Common myeloid progenitor, CD34-positive (primary cell): ENCODE data around the gene RYR2.
A peak's percentile ranks its signal among the peaks of the same experiment; 100 is the strongest.

Source experiments
- CTCF ChIA-PET: fragments of 350-600 bp; sonication (Branson Sonifier 250); formaldehyde crosslinking; loops from one replicate; lab custom pipeline; 2021; ENCODE audit warnings: antibody characterized with exemption; lab: Charles Lee
- POLR2A ChIA-PET: fragments of 350-600 bp; sonication (Branson Sonifier 250); formaldehyde crosslinking; loops from one replicate; lab custom pipeline; 2021; ENCODE audit warnings: antibody characterized with exemption; lab: Charles Lee
- DNase-seq, 3 donors: peaks; one replicate each; pipeline versions ENCODE4 v3.0.0 to v3.0.0-alpha.2; 2013
- H3K27ac ChIP-seq, 2 experiments: 1 replicate in 1 of 2; 2 replicates in 1 of 2; pipeline ENCODE4 v1.7.0; 2013; ENCODE audit warnings: inconsistent platforms in 2 of 2, low read length in 2 of 2, mild to moderate bottlenecking in 2 of 2, low read depth in 1 of 2, moderate library complexity in 1 of 2; ENCODE audit not compliant: severe bottlenecking in 2 of 2, insufficient read depth in 1 of 2, poor library complexity in 1 of 2
- H3K27me3 ChIP-seq, 5 experiments: replicated peaks in 2 of 5; 1 replicate in 3 of 5; 2 replicates in 2 of 5; pipeline versions ENCODE4 v1.6.1 to v1.7.0; 2013; ENCODE audit warnings: low read length in 4 of 5, mild to moderate bottlenecking in 2 of 5, moderate library complexity in 2 of 5, inconsistent platforms in 1 of 5; ENCODE audit not compliant: insufficient read depth in 5 of 5, control insufficient read depth in 4 of 5
- H3K36me3 ChIP-seq, 4 experiments: 1 replicate in 2 of 4; 2 replicates in 2 of 4; pipeline versions ENCODE4 v1.6.1 to v1.7.0; 2013; ENCODE audit warnings: low read length in 3 of 4, control low read depth in 1 of 4, mild to moderate bottlenecking in 1 of 4; ENCODE audit not compliant: control insufficient read depth in 4 of 4, insufficient read depth in 4 of 4
- H3K4me1 ChIP-seq, 4 experiments: 1 replicate in 3 of 4; 2 replicates in 1 of 4; pipeline versions ENCODE4 v1.6.1 to v1.7.1; 2013; ENCODE audit warnings: low read length in 3 of 4, mild to moderate bottlenecking in 3 of 4, control low read depth in 1 of 4, inconsistent platforms in 1 of 4, moderate library complexity in 1 of 4; ENCODE audit not compliant: control insufficient read depth in 4 of 4, insufficient read depth in 4 of 4; ENCODE audit errors: control extremely low read depth in 1 of 4
- H3K4me3 ChIP-seq, 7 experiments: 1 replicate in 4 of 7; 2 replicates in 3 of 7; pipeline versions ENCODE4 v1.5.1 to v1.7.0; 2013; ENCODE audit warnings: mild to moderate bottlenecking in 7 of 7, low read length in 6 of 7, moderate library complexity in 6 of 7, inconsistent platforms in 2 of 7, low read depth in 2 of 7, control low read depth in 1 of 7; ENCODE audit not compliant: insufficient read depth in 4 of 7, control insufficient read depth in 1 of 7; ENCODE audit errors: extremely low read depth in 1 of 7
- H3K9me3 ChIP-seq, 5 experiments: 1 replicate in 4 of 5; 2 replicates in 1 of 5; pipeline versions ENCODE4 v1.6.1 to v1.7.1; 2013; ENCODE audit warnings: low read length in 4 of 5, mild to moderate bottlenecking in 2 of 5, inconsistent platforms in 1 of 5, low read depth in 1 of 5, moderate library complexity in 1 of 5; ENCODE audit not compliant: control insufficient read depth in 4 of 5, insufficient read depth in 2 of 5; ENCODE audit errors: control extremely low read depth in 1 of 5
- WGBS: methylation state at CpG from one replicate; pipeline ENCODE4 v1.1.5; 2013; ENCODE audit not compliant: insufficient coverage; 5-methylcytosine and 5-hydroxymethylcytosine counted together

RYR2 gene

DNA sequence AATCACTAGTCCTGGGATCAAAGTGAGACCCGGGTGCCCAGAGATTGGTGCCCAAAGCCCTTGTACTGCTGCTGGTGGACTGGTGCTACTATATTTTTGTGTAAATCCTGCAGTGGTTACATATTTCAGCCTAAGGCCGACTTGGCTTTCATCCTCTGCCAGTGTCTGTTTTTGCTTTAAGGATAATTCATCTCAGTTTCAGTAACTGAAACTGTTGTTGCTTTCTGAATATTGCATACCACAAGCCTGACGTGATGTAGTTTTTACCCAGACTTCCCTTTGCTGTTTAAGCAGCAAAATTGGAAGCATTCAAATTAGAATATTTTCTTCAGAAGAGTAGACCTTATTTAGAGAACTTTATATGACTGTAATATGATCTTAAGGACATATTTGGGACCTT, 341.8 kb downstream of the RYR2 start:
- no peaks in the 10 kb centered on the region for H3K36me3 ChIP-seq
- no peaks in the 10 kb centered on the region for H3K4me1 ChIP-seq
- H3K4me3 ChIP-seq = no peak overlapping the region
- no peak overlapping the region for H3K27ac ChIP-seq
- H3K27me3 ChIP-seq = peaks cover 0 to 2% (median 0%) of the 10 kb centered on the region in 5 experiments
- POLR2A ChIA-PET = no interaction called here
- CTCF ChIA-PET = no interaction called here
- no peaks in the 10 kb centered on the region for H3K9me3 ChIP-seq
- 100% methylated on average over 2 of the region's 3 CpGs for WGBS
- no peak for DNase-seq

GRCh38 chr1:237384213-237384612, 342.2 kb downstream of the RYR2 start:
- ChIA-PET POLR2A (no interaction called here), CTCF (no interaction called here)

DNA sequence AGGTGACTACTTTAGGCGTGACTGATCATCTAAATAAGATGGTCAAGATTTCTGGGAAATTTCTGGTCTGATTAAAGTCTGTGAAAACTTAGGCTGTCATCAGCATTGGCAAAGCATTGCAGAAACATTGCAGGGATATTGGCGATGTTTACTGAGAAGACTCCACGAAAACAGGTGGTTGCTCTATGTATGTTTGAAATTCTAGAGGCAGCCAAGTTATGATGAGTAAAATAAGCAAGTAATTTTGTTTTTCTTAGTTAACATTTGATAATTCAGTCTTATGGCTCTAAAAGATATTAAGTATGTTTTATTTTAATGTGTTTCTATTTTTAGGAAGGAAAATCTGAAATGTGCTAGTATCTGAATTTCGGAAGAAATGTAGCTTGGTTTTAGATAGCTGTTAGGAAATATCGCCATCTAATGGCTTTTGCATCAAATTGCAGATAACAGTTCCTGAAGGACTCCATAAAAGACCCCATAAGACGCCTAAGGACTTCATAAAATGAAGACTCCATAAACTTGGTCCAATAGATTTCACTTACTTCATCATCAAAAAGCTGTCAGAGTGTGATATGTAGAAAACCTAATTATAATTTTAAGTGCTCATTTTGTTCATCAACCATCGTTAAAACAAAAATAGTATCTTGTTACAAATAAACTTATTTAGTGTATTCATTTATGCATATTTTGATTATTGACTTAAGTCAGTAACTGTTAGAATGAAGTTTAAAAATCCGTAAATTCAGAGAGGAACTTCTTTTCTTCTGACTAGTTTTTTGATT, 344.6 kb downstream of the RYR2 start:
- Histone ChIP-seq H3K27me3 (peaks cover 0 to 4% (median 0%) of the 10 kb centered on the region in 5 experiments), H3K4me3 (no peak overlapping the region), H3K27ac (no peak overlapping the region), H3K9me3 (no peaks in the 10 kb centered on the region), H3K36me3 (no peaks in the 10 kb centered on the region), H3K4me1 (no peaks in the 10 kb centered on the region)
- DNase-seq = peak; percentile 24 to 42 (median 36)
- ChIA-PET POLR2A (no interaction called here), CTCF (interaction anchor here (0.6 to 2.4 kb wide), 8 partner anchors 12 to 1287 kb away, joined by 3 to 9 read pairs (median 4); no protein-coding TSS in a partner anchor)
- WGBS = 100% methylated on average over 3 of the region's 8 CpGs

More at GRCh38 chr1:237384213-237384612, 342.2 kb downstream of the RYR2 start:
- H3K9me3 ChIP-seq = no peaks in the 10 kb centered on the region
- no peak for DNase-seq
- whole genome bisulfite sequencing = 100% methylated on average over 3 of the region's 6 CpGs
- no peak overlapping the region for H3K27ac ChIP-seq
- H3K36me3 ChIP-seq = no peaks in the 10 kb centered on the region
- no peaks in the 10 kb centered on the region for H3K4me1 ChIP-seq
- peaks cover 0 to 2% (median 0%) of the 10 kb centered on the region in 5 experiments for H3K27me3 ChIP-seq
- H3K4me3 ChIP-seq = no peak overlapping the region

DNA sequence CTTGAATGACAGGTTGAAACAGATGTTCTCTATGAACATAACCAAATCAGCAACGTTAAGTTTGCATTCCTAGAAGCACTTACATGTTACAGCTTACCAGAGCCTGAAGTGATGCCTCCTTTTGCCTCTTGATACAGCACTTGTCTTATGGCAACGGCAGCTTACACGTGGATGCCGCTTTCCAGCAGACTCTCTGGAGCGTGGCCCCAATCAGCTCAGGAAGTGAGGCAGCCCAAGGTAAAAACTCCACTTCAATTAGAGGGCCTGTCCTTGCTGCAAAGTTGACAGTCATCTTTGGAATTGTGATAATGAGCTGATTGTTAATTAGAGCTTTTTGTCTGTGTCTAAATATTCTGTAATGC, 345.1 kb downstream of the RYR2 start:
- H3K27ac ChIP-seq = no peak overlapping the region
- H3K36me3 ChIP-seq = no peaks in the 10 kb centered on the region
- H3K27me3 ChIP-seq = peaks cover 0 to 4% (median 0%) of the 10 kb centered on the region in 5 experiments
- WGBS = 100% methylated on average over 3 of the region's 5 CpGs
- H3K4me1 ChIP-seq = no peaks in the 10 kb centered on the region
- DNase-seq = no peak
- CTCF ChIA-PET = interaction anchor here (0.8 to 2.4 kb wide), 6 partner anchors 16 to 1287 kb away, joined by 3 to 9 read pairs (median 4); no protein-coding TSS in a partner anchor
- no peak overlapping the region for H3K4me3 ChIP-seq
- no peaks in the 10 kb centered on the region for H3K9me3 ChIP-seq
- POLR2A ChIA-PET = no interaction called here

DNA sequence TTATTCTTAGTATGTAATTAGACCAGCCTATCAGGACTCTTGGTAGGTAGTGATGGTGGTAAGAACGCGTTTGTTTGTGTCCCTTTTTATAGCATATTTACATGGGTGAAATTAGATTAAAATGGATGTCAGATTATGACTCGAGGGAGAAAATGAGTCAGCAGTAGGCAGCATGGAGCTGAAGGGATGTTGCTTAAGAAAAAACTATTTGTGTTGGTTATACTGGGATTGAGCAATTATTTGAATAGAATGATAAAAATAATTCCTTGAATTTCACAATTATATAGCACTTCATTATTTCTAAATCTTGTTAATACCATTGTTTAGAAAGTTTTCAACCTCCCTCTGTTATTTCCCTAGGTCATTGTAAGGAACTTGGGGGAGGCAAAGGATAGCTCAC, 348.8 kb downstream of the RYR2 start:
- ChIA-PET POLR2A (no interaction called here), CTCF (interaction anchor here (0.7 kb wide), 1 partner anchor 48 kb away, joined by 3 read pairs; no protein-coding TSS in a partner anchor)
- H3K4me1 ChIP-seq = no peaks in the 10 kb centered on the region
- H3K4me3 ChIP-seq = no peak overlapping the region
- no peak for DNase-seq
- H3K9me3 ChIP-seq = no peaks in the 10 kb centered on the region
- H3K27ac ChIP-seq = no peak overlapping the region
- no peaks in the 10 kb centered on the region for H3K36me3 ChIP-seq
- 86% methylated on average over 2 of the region's 3 CpGs for WGBS
- peaks cover 0 to 5% (median 0%) of the 10 kb centered on the region in 5 experiments for H3K27me3 ChIP-seq

DNA sequence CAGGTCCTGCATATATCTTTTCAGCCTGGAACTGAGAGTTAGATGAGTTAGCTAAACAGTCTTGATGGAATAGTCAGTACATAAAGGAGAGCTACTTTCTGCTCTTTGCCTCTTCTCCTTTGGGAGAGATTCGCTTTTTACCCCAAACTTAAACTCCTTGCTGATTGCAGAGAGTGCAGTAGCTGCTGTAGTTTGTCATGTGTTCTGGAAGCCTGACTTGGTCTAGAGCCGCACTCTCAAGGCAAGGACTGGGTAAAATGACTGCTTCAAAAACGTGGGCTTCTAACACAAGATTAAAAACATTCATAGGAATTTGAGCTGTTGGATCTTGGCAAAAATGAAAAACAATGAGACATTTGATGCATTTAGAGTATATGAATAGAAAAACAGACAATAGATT, 351.6 kb downstream of the RYR2 start:
- no peaks in the 10 kb centered on the region for H3K36me3 ChIP-seq
- ChIA-PET CTCF (no interaction called here), POLR2A (no interaction called here)
- no peak for DNase-seq
- peaks cover 0 to 5% (median 0%) of the 10 kb centered on the region in 5 experiments for H3K27me3 ChIP-seq
- no CpG with 5 or more reads among the region's 3 CpGs for WGBS
- H3K9me3 ChIP-seq = peaks cover 0 to 3% (median 0%) of the 10 kb centered on the region in 5 experiments
- no peak overlapping the region for H3K27ac ChIP-seq
- no peak overlapping the region for H3K4me3 ChIP-seq
- no peaks in the 10 kb centered on the region for H3K4me1 ChIP-seq

GRCh38 chr1:237394281-237394680, 352.3 kb downstream of the RYR2 start:
- POLR2A ChIA-PET = no interaction called here

More at GRCh38 chr1:237394281-237394680, 352.3 kb downstream of the RYR2 start:
- Histone ChIP-seq H3K27ac (no peak overlapping the region), H3K27me3 (peaks cover 0 to 5% (median 0%) of the 10 kb centered on the region in 5 experiments), H3K9me3 (peaks cover 0 to 7% (median 0%) of the 10 kb centered on the region in 5 experiments), H3K4me1 (no peaks in the 10 kb centered on the region), H3K36me3 (no peaks in the 10 kb centered on the region), H3K4me3 (no peak overlapping the region)
- CTCF ChIA-PET = no interaction called here
- no CpG with 5 or more reads among the region's 2 CpGs for WGBS
- no peak for DNase-seq
